GM19397 (cell line): ENCODE results near the gene C2orf80.
A peak's percentile ranks its signal among the peaks of the same experiment; 100 is the strongest.
"Not testable (repeated sequence)": the region's sequence is repeated elsewhere in the genome, so short reads cannot be mapped to it uniquely, and the experiment has no call there.

Source experiments
- ATAC-seq: cut with Tn5 transposase; IDR thresholded peaks from one replicate; pipeline ENCODE4 v1.9.1; 2021; ENCODE audit warnings: mild to moderate bottlenecking, moderate library complexity; ENCODE audit not compliant: unreplicated experiment

C2orf80 gene

DNA sequence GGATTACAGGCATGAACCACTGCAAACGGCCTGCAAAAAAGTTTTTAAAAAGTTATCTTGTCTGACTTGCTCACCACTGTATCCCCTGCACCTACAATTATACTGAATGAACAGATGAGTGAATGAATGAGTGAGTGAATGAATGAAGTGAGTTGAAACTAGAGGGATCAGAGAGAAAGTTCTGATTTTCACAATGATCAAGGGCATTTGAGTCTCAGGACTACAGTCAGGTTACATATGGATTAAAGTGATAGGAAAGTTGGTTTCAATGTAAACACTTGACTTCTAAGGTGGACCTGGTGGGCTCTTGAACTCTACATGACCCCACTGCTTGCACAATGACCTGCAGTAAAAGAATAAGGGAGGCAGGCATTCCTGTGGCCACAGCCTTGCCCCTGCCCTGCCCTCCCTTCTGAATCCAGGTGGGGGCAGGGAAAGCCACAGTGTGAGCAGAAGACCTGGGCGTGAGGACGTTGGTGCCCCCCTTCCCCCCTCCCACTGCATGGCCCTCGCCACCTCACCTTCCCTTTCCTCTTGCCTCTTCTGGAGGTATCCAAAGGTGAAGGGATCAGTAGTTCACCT, 10.7 kb downstream of the C2orf80 start:
- no peak for ATAC-seq

DNA sequence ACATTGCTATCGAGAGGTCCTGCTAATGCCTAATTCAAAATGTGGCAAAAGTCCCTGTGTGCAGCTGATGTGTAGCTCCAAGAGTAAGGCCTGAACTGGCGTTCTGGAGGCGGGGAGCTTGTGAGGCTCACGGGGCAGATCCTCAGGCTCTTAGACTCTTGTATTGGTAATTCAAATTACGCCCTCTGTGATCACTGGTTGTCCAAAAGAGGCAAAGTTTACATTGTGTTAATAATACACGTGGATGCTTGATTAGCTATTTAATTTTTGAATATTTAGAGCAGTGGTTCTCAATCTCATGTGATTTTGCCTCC, 14.0 kb downstream of the C2orf80 start:
- ATAC-seq, result no peak

DNA sequence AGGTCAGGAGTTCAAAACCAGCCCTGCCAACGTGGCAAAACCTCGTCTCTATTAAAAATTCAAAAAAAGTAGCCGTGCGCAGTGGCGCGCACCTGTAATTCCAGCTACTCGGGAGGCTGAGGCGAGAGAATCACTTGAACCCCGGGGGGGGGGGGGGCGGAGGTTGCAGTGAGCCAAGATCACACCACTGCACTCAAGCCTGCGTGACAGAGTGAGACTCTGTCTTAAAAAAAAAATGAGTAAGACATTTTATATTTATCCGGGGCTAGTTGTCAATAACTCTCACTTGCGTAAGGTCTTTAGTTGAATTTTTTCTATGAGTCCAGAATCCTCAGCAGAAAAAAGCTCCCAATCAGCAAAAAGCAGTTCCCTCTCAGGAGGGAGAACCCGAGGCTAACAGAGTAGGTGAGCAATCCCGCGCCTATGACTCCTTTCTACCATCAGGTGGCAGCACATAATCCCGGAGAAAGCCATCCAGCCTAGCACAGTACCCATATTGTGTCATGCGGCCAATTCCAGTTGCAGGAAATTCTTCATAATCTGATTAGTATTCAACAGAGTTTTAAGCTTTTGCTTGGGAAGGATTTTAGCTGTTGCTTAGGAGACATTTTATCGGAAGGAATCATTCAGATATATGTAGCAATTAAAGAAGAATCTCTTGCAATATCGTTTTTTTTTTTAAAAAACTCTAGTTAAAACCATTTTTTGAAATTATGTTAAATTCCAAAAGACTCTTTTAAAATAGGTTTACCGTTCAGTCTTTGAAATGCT, 14.6 kb downstream of the C2orf80 start:
- peak; percentile 99 for ATAC-seq

DNA sequence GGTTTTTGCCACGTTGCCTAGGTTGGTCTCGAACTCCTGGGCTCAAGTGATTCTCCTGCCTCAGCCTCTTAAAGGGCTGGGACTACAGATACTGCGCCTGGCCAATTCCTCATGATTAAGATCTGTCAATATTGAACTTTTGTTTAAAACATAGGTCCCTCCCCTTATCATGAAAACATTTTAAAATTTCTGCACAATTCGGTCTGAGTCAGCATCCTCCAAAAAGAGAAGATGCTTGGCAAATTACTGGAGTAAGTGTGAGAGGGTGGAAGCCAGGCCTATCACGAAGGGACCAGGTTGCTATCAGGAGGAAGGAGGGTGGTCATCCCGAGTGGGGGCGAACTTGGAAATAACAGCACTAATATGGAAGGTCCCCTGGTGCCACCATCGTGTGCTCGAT, 15.7 kb downstream of the C2orf80 start:
- no peak for ATAC-seq

DNA sequence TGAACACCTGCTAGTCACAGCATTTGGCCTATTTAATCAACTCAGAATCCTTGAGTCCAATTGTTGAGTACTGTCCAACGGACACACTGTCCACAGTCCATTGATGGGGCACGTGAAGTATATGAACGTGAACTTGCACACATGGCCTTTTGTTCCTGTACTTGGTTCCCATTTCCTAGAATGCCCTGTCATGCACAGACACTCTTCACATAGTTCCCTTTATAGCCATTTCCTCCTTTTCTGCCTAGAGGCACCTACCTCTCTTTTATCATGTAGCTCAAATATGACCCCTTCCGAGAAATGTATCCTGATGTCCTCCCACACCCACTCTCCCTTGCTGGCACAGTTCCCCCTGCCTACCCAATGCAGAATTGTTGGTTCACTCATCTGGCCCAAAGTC, 17.7 kb downstream of the C2orf80 start:
- no peak for ATAC-seq

DNA sequence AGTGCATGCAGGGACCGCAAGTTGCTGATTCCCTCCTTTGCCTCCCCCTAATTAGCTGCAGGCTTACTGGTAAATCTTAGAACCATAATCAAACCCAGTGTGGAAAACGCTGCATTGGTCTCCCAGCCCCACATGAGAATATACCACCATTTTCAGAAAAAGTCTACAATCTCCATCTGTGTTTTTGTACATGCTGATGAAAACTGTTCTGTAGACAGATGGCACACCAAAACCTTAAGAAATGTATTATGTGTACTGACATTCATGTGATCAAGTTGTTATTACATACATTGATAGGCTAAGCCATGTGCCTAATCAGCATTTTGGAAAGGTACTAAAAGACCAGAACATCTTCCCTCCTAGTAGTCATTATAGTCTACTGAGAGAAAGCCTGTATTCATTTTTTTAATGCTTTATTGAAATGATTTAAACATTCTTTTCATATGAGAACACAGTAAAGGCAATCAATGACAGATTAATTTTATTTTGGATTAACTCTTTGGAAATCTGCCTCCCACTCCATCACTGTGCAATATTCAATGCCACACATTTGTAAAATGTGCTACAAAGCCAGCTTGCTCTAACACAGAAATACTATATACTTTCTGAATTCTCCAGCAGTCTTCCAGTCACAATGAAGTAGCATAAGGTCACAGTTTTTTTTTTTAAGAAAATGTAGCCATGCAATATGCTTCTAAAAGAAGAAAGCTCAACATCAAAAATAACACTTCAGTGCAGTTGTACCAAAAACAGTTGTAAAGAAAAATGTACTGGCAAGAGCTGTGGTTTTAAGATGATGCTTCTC, 24.7 kb downstream of the C2orf80 start:
- no peak for ATAC-seq

DNA sequence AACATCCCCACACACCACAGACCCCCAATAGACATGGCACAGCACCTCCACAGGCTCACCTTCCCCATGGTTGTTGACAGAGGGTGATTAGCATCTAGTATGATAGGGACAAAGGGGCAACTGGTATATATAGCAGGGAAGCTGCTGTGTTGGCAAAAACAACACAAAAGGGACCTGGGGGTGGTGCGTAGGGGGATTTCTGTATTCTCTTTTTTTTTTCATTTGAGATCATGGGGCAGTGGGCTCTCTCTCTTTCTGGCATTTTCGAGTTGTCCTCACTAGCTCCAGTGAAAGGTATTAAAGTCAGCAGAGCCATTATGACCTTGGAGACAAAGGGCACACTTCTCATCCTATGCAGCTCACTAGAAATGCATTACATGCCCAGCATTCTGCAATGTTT, 26.3 kb downstream of the C2orf80 start, which contains the start of gene CRYGA:
TSS of gene CRYGA (minus strand) at position 101 of the 400 bp plus-strand sequence. CDS start at position 68, 33 bp downstream.
- ATAC-seq, result no peak

DNA sequence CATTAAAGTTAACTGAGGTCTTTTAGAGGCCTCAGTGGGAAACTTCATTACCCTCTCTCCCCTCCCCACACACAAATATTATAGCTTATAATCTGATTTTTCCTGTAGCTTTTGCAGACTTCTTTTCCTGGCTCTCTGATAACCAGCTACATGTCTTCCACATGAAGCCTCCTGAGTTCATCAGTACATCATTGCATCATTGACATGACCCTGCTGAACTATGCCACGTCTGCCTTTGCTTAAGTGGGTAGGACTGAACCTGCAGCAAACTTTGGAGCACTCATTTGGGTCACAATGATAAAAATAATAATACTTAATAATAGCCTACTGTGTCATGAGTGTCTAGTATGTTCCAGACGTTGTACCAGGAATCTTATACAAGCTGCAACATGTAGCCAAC, 33.4 kb downstream of the C2orf80 start:
- no peak for ATAC-seq

DNA sequence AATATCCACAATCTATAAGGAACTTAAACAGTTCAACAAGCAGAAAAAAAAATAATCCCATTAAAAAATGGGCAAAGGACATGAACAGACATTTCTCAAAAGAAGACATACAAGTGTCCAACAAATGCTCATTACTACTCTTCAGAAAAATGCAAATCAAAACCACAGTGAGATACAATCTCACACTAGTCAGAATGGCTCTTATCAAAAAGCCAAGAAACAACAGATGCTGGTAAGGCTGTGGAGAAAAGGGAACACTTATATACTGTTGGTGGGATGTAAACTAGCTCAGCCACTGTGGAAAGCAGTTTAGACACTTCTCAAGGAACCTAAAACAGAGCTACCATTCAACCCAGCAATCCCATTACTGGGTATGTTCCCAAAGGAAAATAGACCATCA, 36.7 kb downstream of the C2orf80 start:
- ATAC-seq, result no peak

DNA sequence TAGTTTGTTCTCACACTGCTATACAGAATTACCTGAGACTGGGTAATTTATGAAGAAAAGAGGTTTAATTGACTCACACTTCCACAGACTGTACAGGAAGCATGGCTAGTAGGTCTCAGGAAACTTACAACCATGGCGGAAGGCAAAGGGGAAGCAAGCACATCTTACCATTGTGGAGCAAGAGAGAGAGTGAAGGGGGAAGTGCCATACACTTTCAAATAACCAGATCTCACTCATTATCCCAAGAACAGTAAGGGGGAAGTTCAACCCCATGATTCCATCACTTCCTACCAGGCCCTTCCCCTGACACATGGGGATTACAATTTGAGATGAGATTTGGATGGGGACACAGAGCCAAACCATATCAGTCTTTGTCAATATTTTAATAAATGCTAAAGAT, 38.9 kb downstream of the C2orf80 start:
- ATAC-seq, result no peak

DNA sequence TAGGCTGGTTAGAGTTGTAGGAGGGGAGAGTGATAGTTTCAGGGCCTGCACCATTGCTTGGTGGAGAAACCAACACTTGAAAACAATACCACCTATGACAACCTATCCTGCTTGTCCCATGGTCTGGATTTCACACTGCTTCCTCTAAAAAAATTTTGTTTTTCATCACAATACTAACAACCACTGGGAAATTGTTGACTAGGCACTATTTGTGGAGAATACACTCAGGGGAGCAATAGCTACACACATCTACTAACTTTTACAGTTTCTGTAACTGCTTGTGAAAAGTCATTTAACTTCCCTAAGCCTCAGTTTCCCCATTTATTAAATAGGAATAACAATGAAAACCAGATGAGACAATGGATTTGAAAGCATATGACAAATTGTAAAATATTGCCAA, 39.7 kb downstream of the C2orf80 start:
- no peak for ATAC-seq

DNA sequence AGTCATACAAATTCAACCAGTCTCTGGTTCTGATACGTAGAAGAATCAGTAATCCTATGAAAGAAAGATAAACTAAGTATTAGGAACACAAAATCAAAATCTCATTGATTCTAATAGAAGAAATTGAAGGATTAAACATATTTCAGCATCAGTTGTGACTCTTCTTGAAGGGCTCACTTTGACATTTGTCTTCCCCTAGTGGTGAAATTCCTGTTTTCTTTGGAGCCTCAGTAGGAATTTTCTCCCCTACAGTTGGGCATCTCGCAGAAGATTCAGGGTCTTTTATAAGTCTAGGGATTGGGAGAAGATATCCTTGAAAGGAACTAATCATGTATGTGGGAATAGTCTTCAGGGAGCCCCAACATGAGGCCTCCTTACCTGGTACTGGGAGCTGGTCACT, 41.0 kb downstream of the C2orf80 start:
- ATAC-seq, result no peak

DNA sequence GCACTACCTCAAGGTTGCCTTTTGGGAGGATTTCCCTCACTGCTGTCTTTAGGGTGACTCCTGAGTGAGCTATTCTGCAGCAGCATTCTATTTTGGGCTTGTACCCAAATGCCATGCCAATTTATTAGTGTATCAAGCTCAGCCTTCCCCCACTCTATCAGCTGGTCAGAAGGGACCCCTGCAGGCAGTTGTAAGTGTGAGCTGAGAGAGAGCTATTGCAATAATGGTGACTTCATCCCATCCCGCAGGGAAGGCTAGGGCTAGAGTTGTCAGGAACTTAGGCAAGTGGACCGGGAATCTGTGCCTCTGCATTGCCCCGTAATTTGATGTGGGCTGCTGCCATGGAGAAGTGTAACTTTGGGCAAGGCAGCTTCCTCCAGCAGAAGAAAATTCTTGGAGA, 42.1 kb downstream of the C2orf80 start:
- no peak for ATAC-seq

DNA sequence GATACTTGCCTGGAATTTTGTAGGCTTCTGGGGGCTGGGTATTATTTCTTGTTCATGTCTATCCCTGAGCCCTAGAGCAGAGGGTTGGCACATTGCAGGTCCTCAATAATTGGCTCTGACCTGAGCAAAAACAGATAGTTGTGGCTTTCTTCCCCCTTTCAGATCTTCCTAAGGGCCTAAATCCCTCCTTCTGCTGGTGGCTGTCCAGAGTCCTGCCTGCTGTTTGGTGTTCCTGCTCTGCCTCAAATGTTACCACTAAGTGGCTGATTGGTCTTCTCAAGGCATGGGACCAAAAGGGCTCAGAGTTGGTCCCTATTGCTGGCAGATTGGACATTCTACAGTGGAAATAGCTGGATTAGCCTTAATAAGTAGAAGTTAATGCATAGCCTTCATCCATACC, 42.8 kb downstream of the C2orf80 start:
- ATAC-seq, result no peak

DNA sequence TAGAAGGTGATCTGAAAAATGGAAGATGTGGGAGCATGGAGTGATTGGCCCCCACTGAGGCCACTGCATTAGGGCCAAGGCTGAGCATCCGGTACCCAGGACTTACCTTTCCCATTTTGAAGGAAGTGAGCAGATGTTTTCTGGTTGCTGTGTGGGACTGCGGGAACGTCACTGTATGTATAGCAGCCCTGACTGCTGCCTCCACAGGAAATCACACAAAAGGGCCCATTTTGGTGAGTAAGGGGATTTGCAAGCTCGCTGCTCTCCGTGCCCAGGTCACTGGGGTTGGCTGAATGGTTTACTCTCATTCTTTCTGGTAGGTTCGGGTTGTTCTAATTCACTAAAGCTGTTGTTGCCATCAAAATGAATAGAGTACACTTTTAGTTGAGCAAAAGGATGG, 43.8 kb downstream of the C2orf80 start, which contains the start of gene CRYGB:
TSS of gene CRYGB (minus strand) at position 153 of the 400 bp plus-strand sequence. CDS start at position 115, 38 bp downstream.
- ATAC-seq, result no peak

DNA sequence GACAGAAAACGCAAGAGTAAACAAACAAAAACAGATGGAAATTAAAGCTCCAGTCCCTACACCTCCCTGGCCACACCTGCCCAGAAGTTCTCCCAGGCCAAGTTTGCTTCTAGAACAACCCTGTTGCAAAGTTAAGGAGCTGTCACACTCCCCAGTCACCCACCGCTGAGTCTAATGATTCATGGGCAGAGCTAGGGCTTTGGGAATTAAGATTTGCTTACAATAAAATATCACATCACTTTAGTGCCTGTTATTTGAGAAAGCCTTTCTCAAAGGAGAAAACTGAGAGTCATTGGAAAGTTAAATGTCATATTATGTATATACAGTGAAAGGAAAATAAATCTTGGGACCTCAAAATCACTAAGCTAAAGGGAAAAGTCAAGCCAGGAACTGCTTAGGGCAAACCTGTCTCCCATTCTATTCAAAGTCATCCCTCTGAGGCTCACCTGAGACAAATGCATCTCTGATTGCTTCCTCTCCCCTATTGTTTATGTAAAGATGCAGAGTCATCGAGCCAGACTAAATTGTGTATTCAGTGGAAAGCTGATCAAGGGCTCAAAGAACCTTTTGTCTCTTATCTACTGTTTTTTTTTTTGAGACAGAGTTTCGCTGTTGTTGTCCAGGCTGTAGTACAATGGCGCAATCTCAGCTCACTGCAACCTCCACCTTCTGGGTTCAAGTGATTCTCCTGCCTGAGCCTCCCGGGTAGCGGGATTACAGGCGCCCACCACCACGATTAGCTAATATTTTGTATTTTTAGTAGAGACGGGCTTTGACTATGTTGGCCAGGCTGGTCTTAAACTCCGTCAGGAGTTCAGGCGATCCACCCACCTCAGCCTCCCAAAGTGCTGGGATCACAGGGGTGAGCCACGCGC, 46.7 kb downstream of the C2orf80 start:
- ATAC-seq, result no peak

DNA sequence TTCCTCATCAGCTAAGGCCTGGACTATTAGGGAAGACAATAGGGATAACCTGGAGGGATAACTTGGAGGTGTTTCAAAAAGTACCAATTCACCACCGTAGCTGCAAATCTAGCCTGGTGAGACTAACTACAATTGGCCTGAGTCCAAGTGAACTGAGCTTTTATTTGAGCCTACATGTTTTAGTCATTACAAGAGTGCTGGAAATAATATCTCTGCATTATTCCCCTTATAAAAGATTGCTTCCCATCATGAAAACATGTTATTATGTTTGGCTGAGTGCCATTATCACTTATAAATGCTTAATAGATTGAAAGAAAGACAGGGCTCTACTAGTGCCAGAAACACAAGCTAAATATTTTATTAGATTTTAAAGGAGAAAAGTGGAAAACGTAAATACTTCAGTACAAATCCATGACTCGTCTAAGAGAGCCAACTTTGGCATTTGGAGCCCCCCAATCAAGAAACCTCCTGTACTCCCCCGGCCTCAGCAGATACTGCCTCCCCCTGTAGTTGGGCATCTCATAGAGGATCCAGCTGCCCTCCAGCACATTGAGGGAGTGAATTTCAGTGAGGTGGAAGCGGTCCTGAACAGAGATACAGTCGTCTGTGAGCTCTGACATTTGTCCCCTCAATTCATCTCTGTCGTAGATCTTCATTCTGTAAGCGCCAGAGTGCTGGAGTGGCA, 47.4 kb downstream of the C2orf80 start:
- no peak for ATAC-seq

DNA sequence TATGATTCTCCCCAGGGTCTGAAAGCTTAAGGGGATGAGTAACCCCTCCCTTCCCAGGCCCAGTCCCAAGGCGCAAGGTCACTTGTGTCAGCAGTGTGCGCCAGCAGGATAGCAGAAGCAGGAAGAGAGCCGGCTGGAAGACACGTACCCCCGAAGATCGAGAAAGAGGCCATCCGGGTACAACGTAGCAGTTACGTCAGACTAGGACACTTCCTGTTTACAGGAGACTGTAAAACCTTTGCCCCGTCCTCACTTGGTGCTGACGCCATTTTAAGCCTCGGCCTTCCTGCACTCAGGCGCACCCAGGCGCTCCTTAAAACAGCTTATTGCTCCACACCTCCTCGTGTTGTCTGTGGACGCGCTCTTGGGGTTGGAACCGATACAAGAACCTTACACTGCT, 50.4 kb downstream of the C2orf80 start:
- ATAC-seq, result no peak

DNA sequence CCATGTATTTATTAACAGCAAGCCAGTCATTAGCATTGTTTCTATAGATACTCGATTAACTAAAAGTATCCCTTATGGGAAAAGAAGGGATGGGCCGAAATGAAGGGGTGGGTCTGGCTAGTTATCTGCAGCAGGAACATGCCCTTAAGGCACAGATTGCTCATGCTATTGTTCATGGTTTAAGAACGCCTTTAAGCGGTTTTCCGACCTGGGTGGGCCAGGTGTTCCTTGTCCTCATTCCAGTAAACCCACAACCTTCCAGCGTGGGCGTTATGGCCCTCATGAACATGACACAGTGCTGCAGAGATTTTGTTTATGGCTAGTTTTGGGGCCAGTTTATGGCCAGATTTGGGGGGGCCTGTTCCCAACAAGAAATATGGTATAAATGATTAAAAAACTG, 51.5 kb downstream of the C2orf80 start:
- not testable (repeated sequence) for ATAC-seq

DNA sequence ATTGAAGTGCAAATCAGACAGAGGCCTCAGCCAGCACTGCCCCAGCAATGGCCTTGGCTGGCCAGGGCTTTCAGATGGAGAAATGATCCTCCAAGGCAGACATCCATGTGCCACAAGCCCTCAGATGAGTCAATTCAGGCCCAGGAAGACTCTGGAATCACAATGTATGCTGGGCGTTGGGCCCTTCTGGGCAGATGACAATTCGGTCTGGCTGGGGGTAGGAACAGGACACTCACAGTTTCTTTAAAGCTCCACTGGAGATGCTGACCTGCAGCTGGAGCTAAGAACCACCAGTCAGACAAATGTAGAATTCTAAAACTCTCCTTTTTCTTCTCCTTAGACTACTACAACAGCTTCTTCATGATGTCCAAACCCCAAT, 53.1 kb downstream of the C2orf80 start:
- ATAC-seq, result no peak
